GM12878 (cell line): ENCODE data around the gene WRAP73. TPM values are rescaled to one million over a fixed set of nuclear protein-coding genes. Genes with fewer than 3 reads are reported as not detected.

Experiments used
- ATAC-seq: fragments of 200-7000 bp; cut with Tn5 transposase; 3 replicates; pipeline ENCODE4 v1.9.1; 2020; ENCODE audit warnings: mild to moderate bottlenecking, moderate library complexity
- BruUV-seq: library from RNA; stranded (reverse); fragments of 400-500 nt; replicated peaks from 2 replicates; lab custom pipeline; 2021; lab: Mats Ljungman, UMichigan
- CTCF ChIA-PET: fragments of 300-600 bp; sonication (Branson Sonifier 250); formaldehyde crosslinking; extraction: SDS; loops from one replicate; lab custom pipeline; 2021; ENCODE audit warnings: inconsistent platforms; lab: Yijun Ruan, JAX
- POLR2A ChIA-PET: fragments of 350-600 bp; formaldehyde crosslinking; extraction: SDS; loops from one replicate; lab custom pipeline; 2021; ENCODE audit warnings: inconsistent platforms; lab: Charles Lee
- RAD21 ChIA-PET: fragments of 300-600 bp; sonication (Branson Sonifier 250); formaldehyde crosslinking; loops from one replicate; lab custom pipeline; 2023; ENCODE audit warnings: antibody characterized with exemption; ENCODE audit not compliant: unreplicated experiment; lab: Charles Lee
- SMC1A ChIA-PET: fragments of 300-600 bp; sonication (Branson Sonifier 250); formaldehyde crosslinking; loops from one replicate; lab custom pipeline; 2023; ENCODE audit not compliant: unreplicated experiment, uncharacterized antibody; lab: Charles Lee
- DNase-seq: peaks from one replicate; pipeline ENCODE4 v3.0.0-alpha.2; 2011; ENCODE audit warnings: low read depth, low spot score
- FAIRE-seq: peaks from 3 replicates; lab custom pipeline; 2011; peaks lifted over from hg19 to GRCh38; lab: Jason Lieb, UNC
- H2AFZ ChIP-seq: 2 replicates; pipeline ENCODE4 v1.6.0; 2011; ENCODE audit warnings: low read depth, low read length, control low read depth; ENCODE audit not compliant: control insufficient read depth
- H3K27ac ChIP-seq: 2 replicates; pipeline ENCODE4 v1.5.1; 2011; ENCODE audit warnings: control low read depth; ENCODE audit not compliant: control insufficient read depth, insufficient read depth
- H3K27me3 ChIP-seq, 2 experiments: replicated peaks in 1 of 2; 2 replicates each; pipeline versions ENCODE4 v1.6.0 to v1.6.1; 2011; ENCODE audit warnings: low read length in 1 of 2; ENCODE audit not compliant: control insufficient read depth in 2 of 2, insufficient read depth in 2 of 2
- H3K36me3 ChIP-seq, 2 experiments: 2 replicates each; pipeline ENCODE4 v1.5.1; 2011; ENCODE audit warnings: low read length in 1 of 2; ENCODE audit not compliant: control insufficient read depth in 2 of 2, insufficient read depth in 2 of 2
- H3K4me1 ChIP-seq: 2 replicates; pipeline ENCODE4 v1.6.1; 2011; ENCODE audit warnings: mild to moderate bottlenecking, low read length, moderate library complexity, mixed read lengths; ENCODE audit not compliant: control insufficient read depth, insufficient read depth
- H3K4me2 ChIP-seq: 2 replicates; pipeline ENCODE4 v1.6.0; 2011; ENCODE audit warnings: control low read depth; ENCODE audit not compliant: control insufficient read depth, insufficient read depth
- H3K4me3 ChIP-seq: fragments of 200-600 bp; sonication (generic); 2 replicates; pipeline ENCODE4 v1.5.1; 2016
- H3K79me2 ChIP-seq: 2 replicates; pipeline ENCODE4 v1.6.0; 2011; ENCODE audit warnings: low read length; ENCODE audit not compliant: control insufficient read depth, insufficient read depth
- H3K9ac ChIP-seq: 2 replicates; pipeline ENCODE4 v1.8.0; 2011; ENCODE audit warnings: low read length, control low read depth, mixed read lengths; ENCODE audit not compliant: control insufficient read depth, insufficient read depth
- H3K9me3 ChIP-seq: replicated peaks from 3 replicates; pipeline ENCODE4 v1.5.1; 2011; ENCODE audit warnings: mild to moderate bottlenecking, low read length; ENCODE audit not compliant: control insufficient read depth, insufficient read depth
- H4K20me1 ChIP-seq: 2 replicates; pipeline ENCODE4 v1.6.0; 2011; ENCODE audit not compliant: control insufficient read depth, insufficient read depth
- BACH1 ChIP-seq: fragments of 450-650 bp; IDR thresholded peaks from 2 replicates; pipeline ENCODE4 v1.6.1; 2017; ENCODE audit warnings: mild to moderate bottlenecking, borderline replicate concordance
- CEBPB ChIP-seq, 2 experiments: fragments of 150-350 bp in 1 of 2; IDR thresholded peaks; 2 replicates each; pipeline ENCODE4 v1.6.1; 2012 to 2014; ENCODE audit warnings: low read depth in 2 of 2, low read length in 2 of 2, borderline replicate concordance in 1 of 2, inconsistent platforms in 1 of 2
- CREB1 ChIP-seq: IDR thresholded peaks from 2 replicates; pipeline ENCODE4 v1.6.1; 2012; ENCODE audit warnings: low read depth, mild to moderate bottlenecking, inconsistent platforms
- EED ChIP-seq: sonication (generic); IDR thresholded peaks from 2 replicates; pipeline ENCODE4 v1.6.1; 2016; ENCODE audit warnings: antibody characterized with exemption, low read depth
- EZH2 ChIP-seq: IDR thresholded peaks from 2 replicates; pipeline ENCODE4 v1.6.1; 2012; ENCODE audit warnings: low read depth, mild to moderate bottlenecking, control low read depth, inconsistent platforms, low read length, borderline replicate concordance; ENCODE audit not compliant: control insufficient read depth
- HSF1 ChIP-seq: fragments of 150-350 bp; IDR thresholded peaks from 2 replicates; pipeline ENCODE4 v1.6.1; 2014; ENCODE audit warnings: mild to moderate bottlenecking, low read depth, low read length
- JUNB ChIP-seq: IDR thresholded peaks from 2 replicates; pipeline ENCODE4 v1.6.1; 2016; ENCODE audit warnings: antibody characterized with exemption, mild to moderate bottlenecking
- KDM1A ChIP-seq: fragments of 200-600 bp; sonication (generic); IDR thresholded peaks from 2 replicates; pipeline ENCODE4 v1.6.1; 2016; ENCODE audit warnings: borderline replicate concordance
- LARP7 ChIP-seq: fragments of 450-650 bp; IDR thresholded peaks from 2 replicates; pipeline ENCODE4 v1.6.1; 2017; ENCODE audit warnings: mild to moderate bottlenecking
- MEF2A ChIP-seq: IDR thresholded peaks from 2 replicates; pipeline ENCODE4 v1.6.1; 2011; ENCODE audit warnings: low read depth, mild to moderate bottlenecking, low read length, moderate library complexity; ENCODE audit not compliant: insufficient read depth
- MYB ChIP-seq: fragments of 150-350 bp; IDR thresholded peaks from 2 replicates; pipeline ENCODE4 v1.6.1; 2014; ENCODE audit warnings: mild to moderate bottlenecking, low read depth, low read length, borderline replicate concordance
- MYC ChIP-seq: IDR thresholded peaks from 2 replicates; pipeline ENCODE4 v1.6.1; 2011; ENCODE audit warnings: mild to moderate bottlenecking, low read length, moderate library complexity, inconsistent platforms; ENCODE audit not compliant: insufficient read depth, insufficient replicate concordance, insufficient read length, severe bottlenecking
- NBN ChIP-seq: fragments of 450-650 bp; IDR thresholded peaks from 2 replicates; pipeline ENCODE4 v1.6.1; 2016
- PML ChIP-seq: IDR thresholded peaks from 2 replicates; pipeline ENCODE4 v1.6.1; 2012; ENCODE audit warnings: low read length, inconsistent platforms
- SIN3A ChIP-seq: IDR thresholded peaks from 2 replicates; pipeline ENCODE4 v1.6.1; 2012; ENCODE audit warnings: low read depth, low read length, improper control_type of control experiment
- SREBF1 ChIP-seq: IDR thresholded peaks from 2 replicates; pipeline ENCODE4 v1.6.1; 2012; ENCODE audit warnings: mild to moderate bottlenecking, low read length
- ZSCAN29 ChIP-seq: fragments of 450-650 bp; IDR thresholded peaks from 2 replicates; pipeline ENCODE4 v1.6.1; 2017; ENCODE audit warnings: mild to moderate bottlenecking, moderate library complexity
- WGBS: methylation state at CpG from one replicate; pipeline ENCODE4 v1.1.6; 2016; ENCODE audit warnings: low lambda C conversion rate; ENCODE audit not compliant: insufficient replicate concordance, insufficient coverage; ENCODE audit errors: missing lambda C conversion rate; 5-methylcytosine and 5-hydroxymethylcytosine counted together
- in situ Hi-C: fragments of 300-500 bp; cut with MboI; formaldehyde crosslinking; loops from 9 replicates; pipeline ENCODE4 v1.14.3; 2018; ENCODE audit warnings: mixed read lengths
- intact Hi-C: fragments of 100-400 bp; cut with micrococcal nuclease; formaldehyde crosslinking; loops from one replicate; pipeline ENCODE4 v1.14.2; 2022; ENCODE audit not compliant: unreplicated experiment
- polyA plus RNA-seq, 11 experiments: library from polyadenylated mRNA; depleted of rRNA in 4 of 11; unstranded in 6 of 11; stranded (reverse) in 5 of 11; fragments of >200 nt; fragmentation: Nextera tagmentation in 4 of 11; fragmentation: Illumina TruSeq in 1 of 11; extraction: Ambion mirVana in 4 of 11; extraction: Trizol in 1 of 11; gene quantifications; 1 replicate in 1 of 11; 2 replicates in 10 of 11; pipeline versions ENCODE4 v1.2.1 to v1.2.3, GENCODE V29; 2011 to 2016; ENCODE audit warnings: inconsistent platforms in 2 of 11, missing spikeins in 2 of 11, low read depth in 1 of 11
- total RNA-seq, 4 experiments: library from RNA; depleted of rRNA in 3 of 4; stranded (reverse); fragments of >200 nt in 3 of 4; fragmentation: Illumina TruSeq in 1 of 4; extraction: Trizol in 1 of 4; gene quantifications; 2 replicates each; pipeline versions ENCODE4 v1.2.1 to v1.2.3, GENCODE V29; 2013 to 2021
- TF ChIP-seq, protein P1 (sequence below): fragments of 450-650 bp; IDR thresholded peaks from 2 replicates; pipeline ENCODE4 v1.6.1; 2018; ENCODE audit warnings: mild to moderate bottlenecking, low read depth, moderate library complexity; ENCODE audit not compliant: partially characterized antibody

Gene WRAP73
- total and polyA plus RNA-seq, 10 of the 15 experiments (the other 5 are each of a cell fraction or from before 2014, with no cell fraction given): 3.2 to 65.8 (median 48.0) TPM

DNA sequence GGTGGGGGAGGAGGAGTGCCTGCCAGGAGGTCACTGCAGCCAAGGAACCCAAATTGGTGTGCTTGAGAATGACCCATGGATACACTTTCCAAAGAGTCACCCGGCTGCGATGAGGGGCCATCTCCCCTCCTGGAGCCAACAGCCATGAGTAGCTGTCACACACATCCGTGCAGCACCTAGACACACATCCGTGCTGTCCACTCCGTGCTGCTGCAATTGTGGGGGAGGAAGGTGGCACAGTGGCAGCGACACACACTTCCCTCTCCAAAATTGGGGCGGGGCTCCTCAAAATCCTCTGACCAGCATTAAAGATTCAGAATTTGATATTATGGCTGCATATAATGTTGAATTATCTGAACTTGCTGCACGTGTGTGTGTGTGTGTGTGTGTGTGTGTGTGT, 18.2 kb upstream of the WRAP73 start (continued):
- TF ChIP-seq, protein P1, sequence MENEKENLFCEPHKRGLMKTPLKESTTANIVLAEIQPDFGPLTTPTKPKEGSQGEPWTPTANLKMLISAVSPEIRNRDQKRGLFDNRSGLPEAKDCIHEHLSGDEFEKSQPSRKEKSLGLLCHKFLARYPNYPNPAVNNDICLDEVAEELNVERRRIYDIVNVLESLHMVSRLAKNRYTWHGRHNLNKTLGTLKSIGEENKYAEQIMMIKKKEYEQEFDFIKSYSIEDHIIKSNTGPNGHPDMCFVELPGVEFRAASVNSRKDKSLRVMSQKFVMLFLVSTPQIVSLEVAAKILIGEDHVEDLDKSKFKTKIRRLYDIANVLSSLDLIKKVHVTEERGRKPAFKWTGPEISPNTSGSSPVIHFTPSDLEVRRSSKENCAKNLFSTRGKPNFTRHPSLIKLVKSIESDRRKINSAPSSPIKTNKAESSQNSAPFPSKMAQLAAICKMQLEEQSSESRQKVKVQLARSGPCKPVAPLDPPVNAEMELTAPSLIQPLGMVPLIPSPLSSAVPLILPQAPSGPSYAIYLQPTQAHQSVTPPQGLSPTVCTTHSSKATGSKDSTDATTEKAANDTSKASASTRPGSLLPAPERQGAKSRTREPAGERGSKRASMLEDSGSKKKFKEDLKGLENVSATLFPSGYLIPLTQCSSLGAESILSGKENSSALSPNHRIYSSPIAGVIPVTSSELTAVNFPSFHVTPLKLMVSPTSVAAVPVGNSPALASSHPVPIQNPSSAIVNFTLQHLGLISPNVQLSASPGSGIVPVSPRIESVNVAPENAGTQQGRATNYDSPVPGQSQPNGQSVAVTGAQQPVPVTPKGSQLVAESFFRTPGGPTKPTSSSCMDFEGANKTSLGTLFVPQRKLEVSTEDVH: no peak
- TF ChIP-seq ZSCAN29: no peak
- no peak for TF ChIP-seq HSF1

DNA sequence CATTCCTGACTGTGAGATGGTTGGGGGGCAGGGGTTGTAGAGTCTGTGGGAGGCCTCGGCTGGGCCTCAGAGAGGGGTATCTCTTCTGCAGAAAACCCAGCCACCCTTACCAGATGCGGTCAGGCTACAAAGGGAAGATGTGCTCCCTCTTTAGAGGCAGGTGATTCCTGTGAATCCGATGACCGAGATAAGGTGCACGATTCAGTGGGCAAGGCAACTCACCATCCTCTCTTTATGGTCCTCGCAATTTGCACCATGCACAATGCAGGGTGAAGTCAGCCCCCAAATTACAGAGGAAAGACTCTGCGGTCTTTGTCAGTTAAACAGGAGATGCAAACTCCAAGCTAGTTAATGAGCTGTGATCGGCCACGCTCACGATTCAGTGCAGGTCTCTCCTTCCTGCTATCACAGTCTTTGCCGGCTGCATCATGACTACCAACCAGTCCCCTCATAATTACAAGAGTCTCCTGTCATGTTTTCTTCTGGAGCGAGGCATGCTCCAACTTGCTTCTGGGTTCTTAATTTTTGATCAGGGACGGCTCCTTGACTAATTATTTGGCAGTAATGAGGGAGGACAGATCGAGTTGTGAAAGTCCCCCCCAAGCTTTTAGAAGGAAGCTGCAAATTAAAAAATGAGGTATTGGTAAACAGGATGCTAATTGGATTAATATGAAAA, 14.9 kb upstream of the WRAP73 start:
- ChIA-PET SMC1A (interaction anchor here (1.2 to 6.0 kb wide), 4 partner anchors 9 to 16 kb away, joined by 3 to 117 read pairs (median 32); partner anchors contain the start of gene TP73), CTCF (interaction anchor here (0.7 to 6.7 kb wide), 5 partner anchors 8 to 60 kb away, joined by 3 to 91 read pairs (median 10); partner anchors contain the start of gene TP73), POLR2A (interaction anchor here (3.2 to 5.9 kb wide), 3 partner anchors 9 to 12 kb away, joined by 15 to 184 read pairs (median 71); partner anchors contain the start of genes TP73 and WRAP73), RAD21 (interaction anchor here (1.0 to 5.7 kb wide), 5 partner anchors 9 to 55 kb away, joined by 3 to 117 read pairs (median 8); no protein-coding TSS in a partner anchor)
- DNase-seq (no peak), FAIRE-seq (peak; percentile 71), ATAC-seq (peak; percentile 8)
- peaks cover 85% of the 10 kb centered on the region for H3K79me2 ChIP-seq
- peak overlapping the region; percentile 99 for H3K4me2 ChIP-seq
- no peaks in the 10 kb centered on the region for H3K27me3 ChIP-seq
- 1% methylated on average over 14 of the region's 14 CpGs for WGBS
- H3K9ac ChIP-seq: peak overlapping the region; percentile 84
- intact Hi-C loops: loop anchor here (5.0 kb wide), 1 partner anchor 57 kb away; no protein-coding TSS in a partner anchor
- H3K9me3 ChIP-seq: no peaks in the 10 kb centered on the region
- H3K4me1 ChIP-seq: peaks cover 63% of the 10 kb centered on the region
- no peaks in the 10 kb centered on the region for H4K20me1 ChIP-seq
- TSS peak; percentile 97 for BruUV-seq
- peak overlapping the region; percentile 98 for H3K27ac ChIP-seq
- H3K4me3 ChIP-seq: peak overlapping the region; percentile 60
- peak overlapping the region; percentile 2; the same call in 1 of the 2 replicates for H2AFZ ChIP-seq
- in situ Hi-C loops: no loop called here
- H3K36me3 ChIP-seq: peaks cover 0 to 7% of the 10 kb centered on the region in 2 experiments; a peak in 2 of 4 replicates
- TF ChIP-seq MEF2A (no peak), JUNB (0 out of 2 replicates have a peak, but pooled peaks have one; percentile 15), KDM1A (no peak), SREBF1 (no peak), CREB1 (no peak), EZH2 (no peak), LARP7 (0 out of 2 replicates have a peak, but pooled peaks have one; percentile 22), SIN3A (no peak), CEBPB (IDR thresholded peaks at IDR 0.05; ENCODE audit: borderline replicate concordance in 1 of 2, low read depth in 2 of 2, low read length in 2 of 2) (no peak), PML (no peak), MYC (no peak), EED (no peak), NBN (0 out of 2 replicates have a peak, but pooled peaks have one; percentile 24), BACH1 (no peak), MYB (no peak)
